ENCODE measurements around the gene TCOF1.

DNA sequence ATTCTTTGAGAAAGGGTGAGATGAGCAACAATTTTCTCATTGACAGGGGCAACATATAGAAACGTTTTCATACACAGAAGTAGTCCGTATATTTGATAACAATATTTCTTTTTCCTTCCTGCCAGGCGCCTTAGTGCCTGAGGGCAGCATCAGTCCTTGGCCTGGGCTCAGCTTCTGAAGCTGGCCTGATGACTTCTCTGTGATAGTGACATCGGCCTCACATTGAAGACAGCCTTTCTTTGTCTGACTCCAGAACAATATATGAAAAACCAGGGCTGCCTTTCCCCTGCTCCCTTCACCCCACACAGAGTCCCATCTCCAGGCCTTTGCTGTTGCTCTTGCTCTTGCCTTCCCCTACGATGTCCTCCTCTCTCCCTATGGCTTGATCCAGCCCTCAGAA lies 24.1 kb upstream of the TCOF1 start:
- TF ChIP-seq, protein P1, sequence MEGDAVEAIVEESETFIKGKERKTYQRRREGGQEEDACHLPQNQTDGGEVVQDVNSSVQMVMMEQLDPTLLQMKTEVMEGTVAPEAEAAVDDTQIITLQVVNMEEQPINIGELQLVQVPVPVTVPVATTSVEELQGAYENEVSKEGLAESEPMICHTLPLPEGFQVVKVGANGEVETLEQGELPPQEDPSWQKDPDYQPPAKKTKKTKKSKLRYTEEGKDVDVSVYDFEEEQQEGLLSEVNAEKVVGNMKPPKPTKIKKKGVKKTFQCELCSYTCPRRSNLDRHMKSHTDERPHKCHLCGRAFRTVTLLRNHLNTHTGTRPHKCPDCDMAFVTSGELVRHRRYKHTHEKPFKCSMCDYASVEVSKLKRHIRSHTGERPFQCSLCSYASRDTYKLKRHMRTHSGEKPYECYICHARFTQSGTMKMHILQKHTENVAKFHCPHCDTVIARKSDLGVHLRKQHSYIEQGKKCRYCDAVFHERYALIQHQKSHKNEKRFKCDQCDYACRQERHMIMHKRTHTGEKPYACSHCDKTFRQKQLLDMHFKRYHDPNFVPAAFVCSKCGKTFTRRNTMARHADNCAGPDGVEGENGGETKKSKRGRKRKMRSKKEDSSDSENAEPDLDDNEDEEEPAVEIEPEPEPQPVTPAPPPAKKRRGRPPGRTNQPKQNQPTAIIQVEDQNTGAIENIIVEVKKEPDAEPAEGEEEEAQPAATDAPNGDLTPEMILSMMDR (IDR thresholded peaks at IDR 0.05): no peak
- TF ChIP-seq POLR2A (IDR thresholded peaks at IDR 0.05) (no peak), EP300 (IDR thresholded peaks at IDR 0.05) (no peak)

Data from tibial nerve (tissue), 4 donors.